PC-9 (cell line): ENCODE data around the gene SLC25A26.

Experiments
- EZH2 ChIP-seq: fragments of 200-600 bp; sonication (generic); IDR thresholded peaks from 2 replicates; pipeline ENCODE4 v1.8.0; 2017; ENCODE audit warnings: antibody characterized with exemption, low read depth
- TF ChIP-seq, protein P1 (sequence below): fragments of 200-600 bp; sonication (generic); conservative IDR thresholded peaks from 2 replicates; pipeline ENCODE4 v1.6.1; 2017; ENCODE audit warnings: mixed run types, antibody characterized with exemption, mild to moderate bottlenecking, moderate library complexity

DNA sequence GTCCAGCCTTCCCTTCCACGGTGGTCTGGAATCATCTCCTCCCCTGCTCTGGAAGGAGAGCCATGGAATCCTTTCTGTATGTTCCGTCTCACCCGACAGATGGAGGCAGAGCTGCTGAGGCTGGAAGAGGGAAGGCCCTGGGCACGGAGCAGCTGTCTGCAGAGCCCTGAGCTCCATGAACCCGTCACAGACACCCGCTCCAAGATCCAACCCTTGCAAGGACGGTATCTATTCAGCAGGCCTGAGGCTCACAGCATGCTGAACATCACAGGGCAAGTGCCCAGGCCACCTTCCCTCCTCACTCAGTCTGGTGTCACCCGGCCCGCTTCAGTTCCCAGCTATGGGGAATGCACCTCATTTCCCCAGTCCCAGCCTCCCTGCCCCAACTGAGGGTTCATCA lies 176.1 kb downstream of the SLC25A26 start:
- TF ChIP-seq, protein P1, sequence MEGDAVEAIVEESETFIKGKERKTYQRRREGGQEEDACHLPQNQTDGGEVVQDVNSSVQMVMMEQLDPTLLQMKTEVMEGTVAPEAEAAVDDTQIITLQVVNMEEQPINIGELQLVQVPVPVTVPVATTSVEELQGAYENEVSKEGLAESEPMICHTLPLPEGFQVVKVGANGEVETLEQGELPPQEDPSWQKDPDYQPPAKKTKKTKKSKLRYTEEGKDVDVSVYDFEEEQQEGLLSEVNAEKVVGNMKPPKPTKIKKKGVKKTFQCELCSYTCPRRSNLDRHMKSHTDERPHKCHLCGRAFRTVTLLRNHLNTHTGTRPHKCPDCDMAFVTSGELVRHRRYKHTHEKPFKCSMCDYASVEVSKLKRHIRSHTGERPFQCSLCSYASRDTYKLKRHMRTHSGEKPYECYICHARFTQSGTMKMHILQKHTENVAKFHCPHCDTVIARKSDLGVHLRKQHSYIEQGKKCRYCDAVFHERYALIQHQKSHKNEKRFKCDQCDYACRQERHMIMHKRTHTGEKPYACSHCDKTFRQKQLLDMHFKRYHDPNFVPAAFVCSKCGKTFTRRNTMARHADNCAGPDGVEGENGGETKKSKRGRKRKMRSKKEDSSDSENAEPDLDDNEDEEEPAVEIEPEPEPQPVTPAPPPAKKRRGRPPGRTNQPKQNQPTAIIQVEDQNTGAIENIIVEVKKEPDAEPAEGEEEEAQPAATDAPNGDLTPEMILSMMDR = no peak
- TF ChIP-seq EZH2 = no peak
